CD14-positive monocyte (primary cell): Measurements from ENCODE around the gene ITM2B. TPM values are rescaled to one million over a fixed set of nuclear protein-coding genes. Genes with fewer than 3 reads are reported as not detected.

Experiments
- DNase-seq, 3 donors: peaks; one replicate each; pipeline ENCODE4 v3.0.0-alpha.2; 2011 to 2022
- H2AFZ ChIP-seq: 2 replicates; pipeline ENCODE4 v1.6.0; 2012; ENCODE audit warnings: mild to moderate bottlenecking, low read depth, low read length, inconsistent platforms; ENCODE audit not compliant: insufficient read depth, poor library complexity, severe bottlenecking
- H3K27ac ChIP-seq, 2 donors: 1 replicate in 1 of 2; 2 replicates in 1 of 2; pipeline ENCODE4 v1.5.1; 2012 to 2013; ENCODE audit warnings: low read length in 2 of 2, control low read depth in 1 of 2, inconsistent platforms in 1 of 2, low read depth in 1 of 2, mild to moderate bottlenecking in 1 of 2
- H3K27me3 ChIP-seq, 2 donors: one replicate each; pipeline versions ENCODE4 v1.6.0 to v1.6.1; 2011 to 2013; ENCODE audit warnings: low read length in 2 of 2; ENCODE audit not compliant: control insufficient read depth in 2 of 2, insufficient read depth in 2 of 2
- H3K36me3 ChIP-seq, 2 donors: replicated peaks in 1 of 2; 1 replicate in 1 of 2; 2 replicates in 1 of 2; pipeline versions ENCODE4 v1.5.1 to v1.6.1; 2012 to 2013; ENCODE audit warnings: low read length in 2 of 2, control low read depth in 1 of 2, inconsistent platforms in 1 of 2, mild to moderate bottlenecking in 1 of 2; ENCODE audit not compliant: insufficient read depth in 2 of 2, control insufficient read depth in 1 of 2
- H3K4me1 ChIP-seq, 2 donors: 1 replicate in 1 of 2; 2 replicates in 1 of 2; pipeline versions ENCODE4 v1.5.1 to v1.6.1; 2012 to 2013; ENCODE audit warnings: low read length in 2 of 2, control low read depth in 1 of 2, inconsistent platforms in 1 of 2, mild to moderate bottlenecking in 1 of 2, moderate library complexity in 1 of 2; ENCODE audit not compliant: insufficient read depth in 2 of 2, control insufficient read depth in 1 of 2
- H3K4me2 ChIP-seq: replicated peaks from 2 replicates; pipeline ENCODE3; 2012; ENCODE audit warnings: low read length, moderate library complexity, mild to moderate bottlenecking; ENCODE audit not compliant: poor library complexity, severe bottlenecking; ENCODE audit errors: extremely low read depth
- H3K4me3 ChIP-seq, 3 experiments: fragments of 200-600 bp in 1 of 3; sonication (generic) in 1 of 3; replicated peaks in 1 of 3; 1 replicate in 2 of 3; 2 replicates in 1 of 3; pipeline ENCODE4 v1.5.1; 2011 to 2013; ENCODE audit warnings: low read length in 3 of 3, mild to moderate bottlenecking in 3 of 3, control low read depth in 2 of 3, low read depth in 2 of 3, inconsistent platforms in 1 of 3, moderate library complexity in 1 of 3
- H3K79me2 ChIP-seq: 2 replicates; pipeline ENCODE4 v1.6.0; 2012; ENCODE audit warnings: mild to moderate bottlenecking, control low read depth, inconsistent platforms, low read length, moderate library complexity; ENCODE audit not compliant: insufficient read depth
- H3K9ac ChIP-seq: 2 replicates; pipeline ENCODE4 v1.6.0; 2017; ENCODE audit warnings: low read length, mild to moderate bottlenecking; ENCODE audit not compliant: insufficient read depth, poor library complexity, severe bottlenecking
- H3K9me3 ChIP-seq, 2 donors: replicated peaks in 1 of 2; 1 replicate in 1 of 2; 2 replicates in 1 of 2; pipeline versions ENCODE4 v1.5.1 to v1.6.1; 2012 to 2013; ENCODE audit warnings: low read length in 2 of 2, control low read depth in 1 of 2; ENCODE audit not compliant: control insufficient read depth in 1 of 2, insufficient read depth in 1 of 2
- H4K20me1 ChIP-seq: 2 replicates; pipeline ENCODE4 v1.6.0; 2012; ENCODE audit warnings: mild to moderate bottlenecking, low read length, control low read depth, moderate library complexity; ENCODE audit not compliant: insufficient read depth
- H3K27ac Mint-ChIP-seq, 7 donors: one replicate each; pipeline ENCODE4 v1.8.0; 2020; ENCODE audit warnings: mild to moderate bottlenecking in 7 of 7, mixed read lengths in 7 of 7, moderate library complexity in 6 of 7, inconsistent platforms in 2 of 7
- H3K27me3 Mint-ChIP-seq, 3 donors: one replicate each; pipeline ENCODE4 v1.8.0; 2021 to 2022; ENCODE audit warnings: low read depth in 3 of 3, mild to moderate bottlenecking in 3 of 3, mixed read lengths in 3 of 3, moderate library complexity in 3 of 3, inconsistent platforms in 1 of 3
- H3K36me3 Mint-ChIP-seq, 2 donors: one replicate each; pipeline ENCODE4 v1.8.0; 2020; ENCODE audit warnings: mixed read lengths in 2 of 2, inconsistent platforms in 1 of 2, mild to moderate bottlenecking in 1 of 2
- H3K4me1 Mint-ChIP-seq: one replicate; pipeline ENCODE4 v1.8.0; 2020; ENCODE audit warnings: mild to moderate bottlenecking, mixed read lengths
- H3K4me3 Mint-ChIP-seq, 2 donors: one replicate each; pipeline ENCODE4 v1.8.0; 2020; ENCODE audit warnings: mild to moderate bottlenecking in 2 of 2, mixed read lengths in 2 of 2, moderate library complexity in 1 of 2
- H3K9me3 Mint-ChIP-seq, 7 donors: one replicate each; pipeline ENCODE4 v1.8.0; 2020 to 2022; ENCODE audit warnings: mixed read lengths in 7 of 7, mild to moderate bottlenecking in 6 of 7, moderate library complexity in 6 of 7, inconsistent platforms in 2 of 7
- CTCF ChIP-seq: fragments of 200-600 bp; IDR thresholded peaks from one replicate; pipeline ENCODE4 v1.8.0; 2022; ENCODE audit warnings: antibody characterized with exemption, mild to moderate bottlenecking
- WGBS: methylation state at CpG from one replicate; pipeline ENCODE4 v1.1.5; 2013; ENCODE audit warnings: missing lambda C conversion rate; ENCODE audit not compliant: insufficient coverage; 5-methylcytosine and 5-hydroxymethylcytosine counted together
- intact Hi-C, 2 donors: fragments of 100-400 bp; cut with micrococcal nuclease; formaldehyde crosslinking; loops; one replicate each; pipeline versions ENCODE4 v1.15.0 to v1.15.1; 2023
- polyA plus RNA-seq, 3 donors: library from polyadenylated mRNA; depleted of rRNA in 1 of 3; unstranded in 2 of 3; stranded (reverse) in 1 of 3; fragments of 300-500 nt in 2 of 3; fragments of >200 nt in 1 of 3; fragmentation: Illumina TruSeq in 2 of 3; gene quantifications; 1 replicate in 2 of 3; 2 replicates in 1 of 3; pipeline ENCODE4 v1.2.3, GENCODE V29; 2012 to 2021

The ITM2B gene
- polyA plus RNA-seq, 3 donors = 702 to 1,657 (median 1,502) TPM

- H3K27ac ChIP-seq = no peak overlapping the region
- H3K79me2 ChIP-seq = peaks cover 88% of the 10 kb centered on the region
- Mint-ChIP-seq H3K4me1 (peaks cover 42% of the 10 kb centered on the region), H3K36me3 (peaks cover 61 to 81% of the 10 kb centered on the region in 2 donors), H3K27ac (peak overlapping the region in 1 of 7 donors; percentile 62), H3K4me3 (no peak overlapping the region), H3K9me3 (peaks cover 40 to 75% (median 59%) of the 10 kb centered on the region in 7 donors), H3K27me3 (peaks cover 17 to 47% (median 28%) of the 10 kb centered on the region in 3 donors)
- H3K4me3 ChIP-seq = no peak overlapping the region
- no peak for TF ChIP-seq CTCF
- WGBS = 98% methylated on average over 43 of the region's 43 CpGs
- DNase-seq = no peak
- H3K4me1 ChIP-seq = peaks cover 34 to 37% of the 10 kb centered on the region in 2 donors
- intact Hi-C loops = no loop called here
- H3K4me2 ChIP-seq = no peak overlapping the region
- H3K9me3 ChIP-seq = peaks cover 55 to 60% of the 10 kb centered on the region in 2 donors
- H3K9ac ChIP-seq = no peak overlapping the region
- peaks cover 86% of the 10 kb centered on the region for H4K20me1 ChIP-seq
- H3K27me3 ChIP-seq = peaks cover 0 to 24% of the 10 kb centered on the region in 2 donors
- no peak overlapping the region for H2AFZ ChIP-seq
- peaks cover 6 to 84% of the 10 kb centered on the region in 2 donors for H3K36me3 ChIP-seq
These were observed 84.0 kb downstream of the ITM2B start for GRCh38 chr13:48316826-48317510.

GRCh38 chr13:48317511-48318376 lies 84.7 kb downstream of the ITM2B start:
- Histone ChIP-seq H3K27ac (no peak overlapping the region), H4K20me1 (peaks cover 85% of the 10 kb centered on the region), H3K27me3 (peaks cover 0 to 24% of the 10 kb centered on the region in 2 donors), H3K9me3 (peaks cover 55 to 67% of the 10 kb centered on the region in 2 donors), H3K4me3 (peak overlapping the region; percentile 2 to 74 (median 33)), H3K79me2 (peaks cover 87% of the 10 kb centered on the region), H3K36me3 (peaks cover 5 to 83% of the 10 kb centered on the region in 2 donors), H3K4me1 (peaks cover 34 to 37% of the 10 kb centered on the region in 2 donors), H2AFZ (no peak overlapping the region), H3K9ac (peak overlapping the region; percentile 19), H3K4me2 (peak overlapping the region; percentile 82)
- peak overlapping the region; percentile 75 to 95 for H3K4me3 Mint-ChIP-seq
- peaks cover 61 to 79% of the 10 kb centered on the region in 2 donors for H3K36me3 Mint-ChIP-seq
- WGBS = 71% methylated on average over 41 of the region's 41 CpGs
- DNase-seq = peak in 1 of 3 donors; percentile 9
- peaks cover 38% of the 10 kb centered on the region for H3K4me1 Mint-ChIP-seq
- intact Hi-C loops = no loop called here
- peaks cover 44 to 82% (median 66%) of the 10 kb centered on the region in 7 donors for H3K9me3 Mint-ChIP-seq
- H3K27me3 Mint-ChIP-seq = peaks cover 17 to 49% (median 28%) of the 10 kb centered on the region in 3 donors
- H3K27ac Mint-ChIP-seq = peak overlapping the region in 2 of 7 donors; percentile 30 to 55
- TF ChIP-seq CTCF = no peak
